ENCODE data around the gene MRPL49. TPM values are rescaled to one million over a fixed set of nuclear protein-coding genes. Genes with fewer than 3 reads are reported as not detected.
A peak's percentile ranks its signal among the peaks of the same experiment; 100 is the strongest.

The MRPL49 gene
- total RNA-seq, 2 donors from 2014 or later = 26.3 to 33.4 TPM

DNA sequence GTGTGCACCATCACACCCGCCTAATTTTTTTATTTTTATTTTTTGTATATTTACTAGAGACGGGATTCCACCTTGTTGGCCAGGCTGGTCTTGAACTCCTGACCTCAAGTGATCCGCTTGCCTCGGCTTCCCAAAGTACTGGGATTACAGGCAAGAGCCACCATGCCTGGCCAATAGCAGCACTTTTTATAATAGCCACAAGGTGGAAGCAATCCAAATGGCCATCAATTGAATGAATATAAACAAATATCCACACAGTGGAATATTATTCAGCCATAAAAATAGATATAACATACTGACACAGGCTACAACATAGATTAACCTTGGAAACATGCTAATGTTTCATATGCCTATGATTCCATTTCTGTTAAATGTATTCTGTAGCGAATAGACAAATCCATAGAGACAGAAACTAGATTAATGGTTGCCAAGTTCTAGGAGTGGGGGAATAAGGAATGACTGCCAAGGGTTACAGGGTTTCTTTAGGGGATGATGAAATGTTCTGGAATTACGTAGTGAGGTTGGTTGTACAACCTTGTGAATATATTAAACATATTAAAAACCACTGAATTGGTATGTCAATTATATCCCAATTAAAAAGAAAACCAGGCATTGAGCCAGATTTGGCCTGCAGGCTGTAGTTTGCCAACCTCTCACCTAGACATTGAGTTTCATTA is 21.3 kb upstream of the MRPL49 start:
- DNase-seq = no peak
- intact Hi-C loops (cut with DNase I) = no loop called here
- no peak for ATAC-seq

DNA sequence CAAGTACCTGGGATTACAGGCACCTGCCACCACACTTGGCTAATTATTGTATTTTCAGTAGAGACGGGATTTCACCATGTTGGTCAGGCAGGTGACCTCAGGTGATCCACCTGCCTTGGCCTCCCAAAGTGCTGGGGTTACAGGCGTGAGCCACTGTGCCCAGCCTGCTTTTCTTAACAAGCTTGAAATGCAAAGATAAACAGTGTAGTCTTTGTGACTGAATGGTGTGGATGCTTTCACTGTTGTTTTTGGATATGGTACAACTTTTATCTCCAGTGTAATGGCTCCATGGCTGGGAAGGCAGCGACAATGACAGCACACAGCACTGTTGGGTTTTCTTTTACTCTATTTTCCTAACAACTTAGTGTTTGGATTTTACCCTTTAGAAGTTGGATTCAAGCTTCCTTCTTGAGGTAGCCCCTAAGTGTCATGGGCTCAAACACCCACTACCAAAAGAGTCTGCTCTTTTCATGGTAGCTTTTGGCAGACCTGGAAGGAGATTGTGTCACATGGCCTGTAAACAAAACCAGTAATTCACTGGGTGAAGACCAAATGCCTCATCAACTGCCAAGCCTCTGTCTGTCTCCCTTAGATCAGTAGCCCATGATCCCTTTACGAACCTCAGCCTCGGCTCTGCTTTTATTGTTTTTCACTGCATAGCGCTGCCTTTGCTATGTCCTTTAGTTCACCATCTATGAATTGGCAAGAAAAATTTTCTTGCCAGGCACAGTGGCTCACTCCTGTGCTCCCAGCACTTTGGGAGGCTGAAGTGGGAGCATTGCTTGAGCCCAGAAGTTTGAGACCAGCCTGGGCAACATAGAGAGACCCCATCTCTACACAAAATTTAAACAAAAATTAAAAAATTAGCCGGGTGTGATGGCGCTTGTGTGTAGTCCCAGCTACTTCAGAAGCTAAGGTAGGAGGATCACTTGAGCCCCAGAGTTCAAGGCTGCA is 19.7 kb upstream of the MRPL49 start:
- ATAC-seq = peak; percentile 65 to 70
- no peak for DNase-seq
- intact Hi-C loops (cut with DNase I) = no loop called here

DNA sequence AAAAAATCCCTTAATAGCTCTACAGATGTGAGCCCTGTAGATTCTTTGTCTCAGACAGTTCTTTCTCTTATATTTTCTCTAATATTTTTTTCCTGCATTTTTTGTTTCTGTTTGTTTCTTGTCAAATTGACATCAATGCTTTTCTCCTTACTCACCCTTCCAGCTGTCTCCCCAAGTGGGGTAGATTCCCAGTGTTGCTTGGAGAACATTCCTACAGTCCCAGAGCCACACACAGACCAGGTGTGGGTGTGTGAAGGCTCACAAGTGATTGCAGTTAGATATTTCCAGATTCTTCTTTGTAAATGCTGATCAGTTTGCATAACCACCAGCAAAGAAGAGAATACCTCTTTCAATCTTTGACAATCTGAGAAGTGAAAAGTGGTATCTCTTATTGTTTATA is 18.6 kb upstream of the MRPL49 start:
- ATAC-seq (no peak), DNase-seq (no peak)
- intact Hi-C loops (cut with DNase I) = no loop called here

DNA sequence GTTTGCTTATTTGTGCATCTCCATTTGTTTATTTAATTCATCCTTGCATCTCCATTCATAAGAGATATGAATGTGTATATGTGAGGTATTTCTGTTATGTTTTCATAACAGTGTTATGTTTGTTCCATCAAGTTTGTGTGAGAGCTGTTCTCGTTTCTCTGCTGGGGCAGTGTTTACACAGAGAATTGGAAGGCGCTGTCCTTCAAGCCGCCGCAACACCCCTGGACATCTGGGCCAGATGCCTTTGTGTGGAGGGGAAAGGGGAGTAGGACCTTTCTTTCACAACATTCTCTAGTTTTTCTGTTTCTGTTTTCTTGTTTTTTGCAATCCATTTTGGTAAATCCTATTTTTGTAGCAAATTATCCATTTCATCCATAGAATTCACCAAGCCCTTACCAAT is 17.5 kb upstream of the MRPL49 start:
- peak in 1 of 2 donors; percentile 51 for ATAC-seq
- intact Hi-C loops (cut with DNase I) = no loop called here
- no peak for DNase-seq

DNA sequence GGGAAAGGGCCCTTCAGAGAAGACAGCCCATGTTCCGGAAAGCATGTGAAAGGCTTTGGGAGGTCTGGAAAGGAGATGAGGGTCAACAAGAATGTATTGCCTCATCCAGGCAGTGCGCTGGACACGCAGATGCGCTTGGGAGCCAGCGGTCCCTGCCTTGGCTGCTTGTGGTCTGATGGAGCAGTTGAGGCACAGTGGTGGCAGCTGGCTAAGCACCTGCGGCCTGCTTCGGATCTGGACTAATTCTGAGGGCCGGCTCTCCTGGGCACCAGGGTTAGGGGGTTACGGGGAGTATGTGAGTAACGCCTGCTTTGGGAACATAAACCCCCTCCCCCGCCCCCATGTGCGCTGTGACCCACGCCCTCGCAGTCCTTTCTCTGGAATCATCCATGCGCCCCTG is 15.0 kb upstream of the MRPL49 start:
- ATAC-seq (no peak), DNase-seq (no peak)
- intact Hi-C loops (cut with DNase I) = no loop called here

DNA sequence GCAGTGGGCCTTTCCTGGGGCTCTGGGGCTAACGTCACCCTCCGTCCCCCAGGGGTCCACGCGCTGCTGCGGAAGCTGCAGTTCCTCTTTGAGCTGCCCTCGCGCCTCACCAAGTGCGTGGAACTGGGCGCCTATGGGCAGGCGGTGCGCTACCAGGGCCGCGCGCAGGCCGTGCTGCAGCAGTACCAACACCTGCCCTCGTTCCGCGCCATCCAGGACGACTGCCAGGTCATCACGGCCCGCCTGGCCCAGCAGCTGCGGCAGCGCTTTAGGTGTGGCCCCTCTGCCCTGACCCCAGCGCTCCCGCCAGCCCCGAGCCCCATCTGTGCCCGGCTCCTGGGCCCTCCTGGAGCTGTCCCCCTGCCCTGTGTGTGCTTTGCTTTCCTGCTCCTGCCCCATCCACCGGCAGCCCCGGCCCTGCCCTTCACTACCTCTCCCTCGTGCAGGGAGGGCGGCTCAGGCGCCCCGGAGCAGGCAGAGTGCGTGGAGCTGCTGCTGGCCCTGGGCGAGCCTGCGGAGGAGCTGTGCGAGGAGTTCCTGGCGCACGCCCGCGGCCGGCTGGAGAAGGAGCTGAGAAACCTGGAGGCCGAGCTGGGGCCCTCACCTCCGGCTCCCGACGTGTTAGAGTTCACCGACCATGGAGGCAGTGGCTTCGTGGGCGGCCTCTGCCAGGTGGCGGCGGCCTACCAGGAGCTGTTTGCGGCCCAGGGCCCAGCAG is 14.2 kb upstream of the MRPL49 start:
- ATAC-seq (no peak), DNase-seq (no peak)
- intact Hi-C loops (cut with DNase I) = no loop called here

DNA sequence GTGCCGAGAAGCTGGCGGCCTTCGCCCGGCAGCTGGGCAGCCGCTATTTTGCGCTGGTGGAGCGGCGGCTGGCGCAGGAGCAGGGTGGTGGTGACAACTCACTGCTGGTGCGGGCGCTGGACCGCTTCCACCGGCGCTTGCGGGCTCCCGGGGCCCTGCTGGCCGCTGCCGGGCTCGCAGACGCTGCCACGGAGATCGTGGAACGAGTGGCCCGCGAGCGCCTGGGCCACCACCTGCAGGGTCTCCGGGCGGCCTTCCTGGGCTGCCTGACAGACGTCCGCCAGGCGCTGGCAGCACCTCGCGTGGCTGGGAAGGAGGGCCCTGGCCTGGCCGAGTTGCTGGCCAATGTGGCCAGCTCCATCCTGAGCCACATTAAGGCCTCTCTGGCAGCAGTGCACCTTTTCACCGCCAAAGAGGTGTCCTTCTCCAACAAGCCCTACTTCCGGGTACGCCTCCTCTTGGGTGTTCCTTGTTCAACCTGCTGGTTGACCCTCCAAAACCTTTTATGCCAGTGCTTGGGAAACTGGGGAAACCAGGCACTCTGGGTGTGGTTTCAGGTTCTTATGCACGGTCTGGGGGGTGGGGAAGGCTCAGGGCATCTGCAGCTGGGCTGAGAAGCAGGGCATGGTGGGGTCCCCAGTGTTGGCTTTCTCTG is 13.5 kb upstream of the MRPL49 start:
- intact Hi-C loops (cut with DNase I) = no loop called here
- ATAC-seq (no peak), DNase-seq (no peak)

DNA sequence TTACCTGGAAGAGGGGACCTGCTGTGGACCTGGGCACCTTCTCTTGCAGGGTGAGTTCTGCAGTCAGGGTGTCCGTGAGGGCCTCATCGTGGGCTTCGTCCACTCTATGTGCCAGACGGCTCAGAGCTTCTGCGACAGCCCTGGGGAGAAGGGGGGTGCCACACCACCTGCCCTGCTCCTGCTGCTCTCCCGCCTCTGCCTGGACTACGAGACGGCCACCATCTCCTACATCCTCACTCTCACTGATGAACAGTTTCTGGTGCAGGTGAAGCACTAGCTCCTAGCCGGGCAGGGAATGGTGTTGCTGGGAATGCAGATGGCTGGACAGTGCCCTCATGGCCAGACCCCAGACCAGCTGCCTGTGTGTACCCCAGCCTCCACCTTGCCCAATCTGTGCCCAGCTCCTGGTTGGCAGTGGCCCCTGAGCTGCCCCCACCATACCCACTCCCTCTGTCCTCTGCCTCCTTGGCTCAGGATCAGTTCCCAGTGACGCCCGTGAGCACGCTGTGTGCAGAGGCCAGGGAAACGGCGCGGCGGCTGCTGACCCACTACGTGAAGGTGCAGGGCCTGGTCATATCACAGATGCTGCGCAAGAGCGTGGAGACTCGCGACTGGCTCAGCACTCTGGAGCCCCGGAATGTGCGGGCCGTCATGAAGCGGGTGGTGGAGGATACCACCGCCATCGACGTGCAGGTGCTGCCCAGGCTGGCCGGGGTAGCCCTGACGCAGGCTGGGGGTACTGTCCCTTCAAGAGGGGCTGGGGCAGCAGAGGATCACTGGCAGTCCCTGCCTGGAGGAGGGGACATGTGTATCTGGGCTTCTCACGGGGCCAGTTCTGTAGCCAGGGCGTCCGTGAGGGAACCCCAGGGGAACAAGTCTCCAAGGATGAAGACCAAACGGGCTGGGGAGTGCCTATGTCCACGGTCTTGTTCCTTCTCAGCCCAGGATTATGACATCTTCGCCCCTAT is 12.6 kb upstream of the MRPL49 start:
- no peak for ATAC-seq
- intact Hi-C loops (cut with DNase I) = no loop called here
- no peak for DNase-seq

DNA sequence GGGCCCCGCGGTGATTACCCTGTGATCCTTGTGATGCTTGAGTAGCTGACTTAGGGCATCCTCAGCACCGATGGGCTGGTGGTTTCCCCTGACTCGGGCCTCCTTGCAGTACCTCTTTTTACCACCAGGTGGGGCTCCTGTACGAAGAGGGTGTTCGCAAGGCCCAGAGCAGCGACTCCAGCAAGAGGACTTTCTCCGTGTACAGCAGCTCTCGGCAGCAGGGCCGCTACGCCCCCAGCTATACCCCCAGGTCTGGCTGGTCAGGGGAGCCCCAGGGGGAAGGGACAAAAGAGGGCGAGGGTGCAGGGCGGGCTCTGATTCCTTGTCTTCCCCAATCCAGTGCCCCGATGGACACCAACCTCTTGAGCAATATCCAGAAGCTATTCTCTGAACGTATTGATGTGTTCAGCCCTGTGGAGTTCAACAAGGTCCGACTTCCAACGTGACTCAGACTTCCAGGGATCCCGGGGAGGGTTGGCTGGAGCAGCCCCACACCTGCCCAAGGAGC is 11.7 kb upstream of the MRPL49 start:
- peak; percentile 85 for DNase-seq
- intact Hi-C loops (cut with DNase I) = no loop called here
- peak; percentile 31 to 41 for ATAC-seq

DNA sequence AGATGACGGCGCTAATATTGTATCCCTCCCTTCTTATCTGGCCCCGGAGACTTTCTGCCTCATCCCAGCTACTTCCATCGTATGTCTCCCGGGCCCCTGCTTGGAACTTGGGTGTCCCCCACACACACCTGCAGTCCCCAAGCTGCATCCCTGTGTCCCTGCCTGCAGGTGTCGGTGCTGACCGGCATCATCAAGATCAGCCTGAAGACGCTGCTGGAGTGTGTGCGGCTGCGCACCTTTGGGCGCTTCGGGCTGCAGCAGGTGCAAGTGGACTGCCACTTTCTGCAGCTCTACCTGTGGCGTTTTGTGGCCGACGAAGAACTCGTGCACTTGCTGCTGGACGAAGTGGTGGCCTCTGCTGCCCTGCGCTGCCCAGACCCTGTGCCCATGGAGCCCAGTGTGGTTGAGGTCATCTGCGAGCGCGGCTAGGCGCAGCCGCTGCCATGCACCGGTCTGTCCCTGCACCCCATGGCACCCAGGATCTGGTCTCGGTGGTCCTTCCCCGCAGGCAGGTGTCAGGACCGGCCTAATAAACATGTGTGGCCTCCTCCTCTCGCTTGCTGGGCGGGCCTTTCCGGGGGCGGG is 10.9 kb upstream of the MRPL49 start:
- intact Hi-C loops (cut with DNase I) = no loop called here
- ATAC-seq (no peak), DNase-seq (no peak)

DNA sequence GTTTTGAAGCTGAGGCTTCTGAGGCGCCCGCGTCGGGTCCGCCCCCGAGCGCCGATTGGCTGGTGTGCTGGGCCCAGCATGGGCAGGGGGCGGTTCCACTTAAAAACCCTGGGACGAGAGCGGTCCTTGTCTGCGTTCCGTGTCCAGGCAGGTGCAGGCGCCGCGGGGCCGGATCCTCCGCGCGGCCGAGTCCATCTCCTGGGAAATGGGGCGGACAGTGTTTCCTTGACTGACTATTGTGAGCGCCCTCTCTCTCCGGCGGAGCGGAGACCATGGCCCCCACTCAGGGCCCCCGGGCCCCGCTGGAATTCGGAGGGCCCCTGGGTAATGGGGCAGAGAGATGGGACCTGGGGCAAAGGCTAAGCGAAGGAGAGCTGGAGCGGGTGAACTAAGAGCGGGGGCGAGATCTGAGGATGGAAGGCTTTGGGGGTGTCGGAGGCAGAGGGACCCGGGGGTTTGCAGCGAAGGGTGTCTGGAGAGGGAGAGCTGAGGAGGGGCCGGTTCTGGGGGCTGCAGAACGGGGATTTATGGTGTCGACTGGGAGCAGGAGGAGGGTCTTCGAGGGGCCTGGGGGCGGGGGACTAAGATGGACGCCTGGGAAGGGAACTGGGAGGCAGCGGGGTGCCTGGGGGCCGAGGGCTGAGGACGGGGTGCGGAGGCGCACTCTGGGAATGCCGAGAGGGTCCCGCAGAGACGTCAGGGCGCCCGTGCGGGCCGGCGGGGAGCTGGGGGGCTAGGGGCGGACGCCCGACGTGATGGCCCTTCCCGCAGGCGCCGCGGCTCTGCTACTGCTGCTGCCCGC is 10.2 kb upstream of the MRPL49 start, which contains the start of gene TM7SF2:
Gene TM7SF2, plus strand, starts transcription at position 129 of the 802 bp plus-strand sequence. Its CDS starts 144 bp downstream, at position 273.
- ATAC-seq (peak; percentile 89 to 93), DNase-seq (peak; percentile 98)
- intact Hi-C loops (cut with DNase I) = no loop called here

DNA sequence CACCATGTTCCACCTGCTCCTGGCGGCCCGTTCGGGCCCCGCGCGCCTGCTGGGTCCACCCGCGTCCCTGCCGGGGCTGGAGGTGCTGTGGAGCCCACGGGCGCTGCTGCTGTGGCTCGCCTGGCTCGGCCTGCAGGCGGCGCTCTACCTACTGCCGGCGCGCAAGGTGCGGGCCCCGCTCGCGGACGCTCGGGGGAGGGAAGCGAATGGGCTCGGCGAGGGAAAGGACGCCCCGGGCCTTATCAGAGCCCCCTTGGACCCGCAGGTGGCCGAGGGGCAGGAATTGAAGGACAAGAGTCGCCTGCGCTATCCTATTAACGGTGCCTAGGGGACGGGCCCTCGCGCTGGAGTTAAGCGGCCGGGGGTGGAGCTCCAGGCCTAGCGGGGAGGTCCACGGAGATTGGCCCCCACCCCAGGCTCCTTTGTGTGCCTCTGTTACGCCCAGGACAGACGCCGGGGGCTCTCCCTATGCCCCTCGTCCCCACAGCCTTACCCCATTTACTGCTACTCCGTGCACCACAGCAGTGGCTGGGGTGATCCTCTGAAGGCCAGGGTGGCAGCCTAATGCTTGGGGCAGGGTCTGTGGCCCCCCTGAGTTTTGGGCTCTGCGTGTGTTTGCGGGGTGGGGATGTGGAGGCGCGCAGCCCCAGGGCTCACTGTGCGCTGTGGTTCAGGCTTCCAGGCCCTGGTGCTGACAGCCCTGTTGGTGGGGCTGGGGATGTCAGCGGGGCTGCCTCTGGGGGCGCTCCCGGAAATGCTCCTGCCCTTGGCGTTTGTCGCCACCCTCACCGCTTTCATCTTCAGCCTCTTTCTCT is 9.4 kb upstream of the MRPL49 start:
- ATAC-seq = peak; percentile 63 to 65
- intact Hi-C loops (cut with DNase I) = no loop called here
- DNase-seq = no peak

DNA sequence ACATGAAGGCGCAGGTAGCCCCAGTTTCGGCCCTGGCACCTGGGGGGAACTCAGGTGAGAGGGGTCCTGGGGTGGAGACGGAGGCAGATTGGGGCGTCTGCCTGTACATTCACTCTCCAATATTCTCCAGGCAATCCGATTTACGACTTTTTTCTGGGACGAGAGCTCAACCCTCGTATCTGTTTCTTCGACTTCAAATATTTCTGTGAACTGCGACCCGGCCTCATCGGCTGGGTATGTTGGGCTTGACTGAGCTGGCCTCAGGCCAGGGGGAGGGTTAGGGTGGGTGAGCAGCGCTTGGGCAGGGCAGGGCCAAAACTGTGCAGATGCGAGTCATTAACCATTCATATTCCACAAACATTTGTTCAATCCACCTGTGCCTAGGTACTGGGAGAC is 8.8 kb upstream of the MRPL49 start:
- intact Hi-C loops (cut with DNase I) = no loop called here
- DNase-seq = no peak

DNA sequence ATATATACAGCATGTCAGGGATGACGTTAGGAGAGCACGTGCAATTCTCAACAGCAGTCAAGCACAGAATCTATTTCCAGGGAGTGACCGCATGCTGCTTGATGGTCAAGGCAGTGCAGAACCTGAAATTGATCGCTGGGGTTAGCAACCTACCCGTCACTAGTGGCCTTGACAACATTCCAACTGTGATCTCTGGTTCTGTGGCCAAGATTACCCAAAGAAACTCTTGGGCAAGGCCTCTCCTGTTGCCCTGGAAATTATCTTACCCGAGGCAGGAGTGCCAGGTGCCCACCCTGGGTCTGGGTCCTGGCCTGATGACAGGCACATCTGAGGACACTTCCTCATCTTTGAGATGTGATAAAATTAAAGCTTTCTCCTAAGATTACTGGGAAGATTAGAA is 8.3 kb upstream of the MRPL49 start:
- intact Hi-C loops (cut with DNase I) = no loop called here
- ATAC-seq (no peak), DNase-seq (no peak)

More for the DNA sequence above, 8.8 kb upstream of the MRPL49 start:
- no peak for ATAC-seq

DNA sequence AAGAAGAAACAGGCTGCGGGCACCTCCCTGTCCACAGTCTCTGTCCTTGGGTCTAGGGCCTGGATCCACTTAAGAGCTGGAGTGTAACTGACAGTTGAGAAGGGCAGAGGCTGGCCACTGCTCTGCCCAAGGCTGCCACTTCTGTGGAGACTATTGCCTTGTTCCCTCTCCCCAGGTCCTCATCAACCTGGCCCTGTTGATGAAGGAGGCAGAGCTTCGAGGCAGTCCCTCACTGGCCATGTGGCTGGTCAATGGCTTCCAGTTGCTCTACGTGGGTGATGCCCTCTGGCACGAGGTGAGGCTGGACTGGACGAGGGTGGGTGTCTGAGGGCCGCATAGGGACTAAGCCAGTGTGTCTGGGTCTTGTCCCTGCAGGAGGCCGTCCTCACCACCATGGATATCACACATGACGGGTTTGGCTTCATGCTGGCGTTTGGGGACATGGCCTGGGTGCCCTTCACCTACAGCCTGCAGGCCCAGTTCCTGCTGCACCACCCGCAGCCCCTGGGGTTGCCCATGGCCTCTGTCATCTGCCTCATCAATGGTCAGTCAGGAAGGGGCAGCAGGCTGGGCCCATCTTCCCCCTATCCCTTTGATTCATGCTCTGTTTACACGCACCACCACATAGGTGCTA is 7.5 kb upstream of the MRPL49 start:
- ATAC-seq = no peak
- no peak for DNase-seq
- intact Hi-C loops (cut with DNase I) = loop anchor here in 1 of 2 donors (5.0 kb wide), 1 partner anchor 102 kb away; the partner anchor contains the start of gene ARL2

All from left cardiac atrium (tissue), 4 donors.